ENCODE measurements around the gene RC3H1.

Gene RC3H1

DNA sequence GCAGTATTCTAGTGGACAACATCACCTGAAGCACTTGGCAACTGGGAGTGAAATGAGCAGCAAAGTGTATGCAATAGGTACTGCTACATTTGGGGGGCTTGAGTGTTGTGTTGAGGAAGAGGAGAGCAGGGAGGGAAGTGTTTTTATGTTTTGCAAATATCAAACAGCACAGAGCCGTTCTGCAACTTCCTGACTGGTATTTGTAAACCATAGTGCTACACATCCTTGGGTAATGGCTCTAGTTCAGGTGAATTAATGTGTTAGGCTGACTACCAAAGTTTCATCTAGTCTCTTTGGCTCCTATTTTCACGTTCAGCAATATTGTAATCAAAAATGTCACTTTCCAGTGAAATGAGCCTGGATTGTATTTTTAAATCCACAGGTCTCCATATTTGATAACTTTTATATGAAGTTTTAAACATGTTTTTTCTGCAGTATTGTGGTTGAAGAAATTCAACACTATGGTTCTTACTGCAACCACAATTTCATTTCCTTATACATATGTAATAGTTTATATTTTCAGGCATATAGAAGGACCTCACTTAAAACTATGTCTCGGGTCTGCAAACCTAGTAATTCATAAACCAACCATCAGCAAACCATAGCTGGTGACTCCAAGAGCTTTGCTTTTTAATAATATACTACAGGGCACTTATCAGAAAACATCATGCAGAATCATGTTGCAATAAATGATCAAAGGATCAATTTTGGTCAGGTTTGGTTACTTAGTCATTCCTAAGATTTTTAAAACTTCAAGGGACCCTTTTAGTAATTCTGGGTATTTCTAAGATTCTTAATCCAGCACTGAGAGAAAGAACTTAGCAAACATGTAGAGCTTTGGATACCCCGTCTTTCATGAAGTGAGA lies 135.2 kb downstream of the RC3H1 start:
- Histone ChIP-seq H3K27ac (no peak overlapping the region), H3K4me3 (ENCODE audit: low read depth, low read length) (no peak overlapping the region), H3K27me3 (ENCODE audit: insufficient read depth, low read depth, severe bottlenecking) (no peaks in the 10 kb centered on the region), H3K9me3 (ENCODE audit: severe bottlenecking) (no peaks in the 10 kb centered on the region), H3K36me3 (peaks cover 11% of the 10 kb centered on the region)
- no peak for DNase-seq
- TF ChIP-seq, protein P1, sequence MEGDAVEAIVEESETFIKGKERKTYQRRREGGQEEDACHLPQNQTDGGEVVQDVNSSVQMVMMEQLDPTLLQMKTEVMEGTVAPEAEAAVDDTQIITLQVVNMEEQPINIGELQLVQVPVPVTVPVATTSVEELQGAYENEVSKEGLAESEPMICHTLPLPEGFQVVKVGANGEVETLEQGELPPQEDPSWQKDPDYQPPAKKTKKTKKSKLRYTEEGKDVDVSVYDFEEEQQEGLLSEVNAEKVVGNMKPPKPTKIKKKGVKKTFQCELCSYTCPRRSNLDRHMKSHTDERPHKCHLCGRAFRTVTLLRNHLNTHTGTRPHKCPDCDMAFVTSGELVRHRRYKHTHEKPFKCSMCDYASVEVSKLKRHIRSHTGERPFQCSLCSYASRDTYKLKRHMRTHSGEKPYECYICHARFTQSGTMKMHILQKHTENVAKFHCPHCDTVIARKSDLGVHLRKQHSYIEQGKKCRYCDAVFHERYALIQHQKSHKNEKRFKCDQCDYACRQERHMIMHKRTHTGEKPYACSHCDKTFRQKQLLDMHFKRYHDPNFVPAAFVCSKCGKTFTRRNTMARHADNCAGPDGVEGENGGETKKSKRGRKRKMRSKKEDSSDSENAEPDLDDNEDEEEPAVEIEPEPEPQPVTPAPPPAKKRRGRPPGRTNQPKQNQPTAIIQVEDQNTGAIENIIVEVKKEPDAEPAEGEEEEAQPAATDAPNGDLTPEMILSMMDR (IDR thresholded peaks at IDR 0.05; ENCODE audit: low read depth, low read length), result no peak

DNA sequence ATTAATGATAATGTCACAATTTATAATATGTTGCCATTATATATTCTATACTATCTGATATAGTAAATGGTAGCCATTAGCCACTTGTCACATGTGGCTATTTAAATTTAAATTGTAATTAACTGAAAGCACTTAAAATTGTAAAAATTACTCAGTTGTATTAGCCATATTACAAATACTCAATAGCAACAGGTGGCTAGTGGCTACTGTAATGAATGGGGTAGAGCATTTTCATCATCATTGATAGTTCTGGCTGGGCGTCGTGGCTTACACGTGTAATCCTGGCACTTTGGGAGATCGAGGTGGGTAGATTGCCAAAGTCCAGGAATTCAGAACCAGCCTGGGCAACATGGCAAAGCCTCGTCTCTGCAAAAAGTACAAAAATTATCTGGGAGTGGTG lies 137.5 kb downstream of the RC3H1 start:
- Histone ChIP-seq H3K4me3 (ENCODE audit: low read depth, low read length) (no peak overlapping the region), H3K9me3 (ENCODE audit: severe bottlenecking) (no peaks in the 10 kb centered on the region), H3K36me3 (peaks cover 11% of the 10 kb centered on the region), H3K27ac (no peak overlapping the region), H3K27me3 (ENCODE audit: insufficient read depth, low read depth, severe bottlenecking) (no peaks in the 10 kb centered on the region)
- TF ChIP-seq, protein P1 (IDR thresholded peaks at IDR 0.05; ENCODE audit: low read depth, low read length), result no peak
- DNase-seq, result no peak
